SK-N-SH (cell line): ENCODE results near the gene OSBPL6. TPM values are rescaled to one million over a fixed set of nuclear protein-coding genes. Genes with fewer than 3 reads are reported as not detected.

Source experiments
- CTCF ChIA-PET: fragments of 300-600, 350-600 bp; formaldehyde crosslinking; extraction: SDS; loops from one replicate; lab custom pipeline; 2021; lab: Yijun Ruan, JAX
- POLR2A ChIA-PET: fragments of 350-600 bp; sonication (Branson Sonifier 250); formaldehyde crosslinking; extraction: SDS; loops from one replicate; lab custom pipeline; 2020; ENCODE audit warnings: antibody characterized with exemption, inconsistent platforms; lab: Yijun Ruan, JAX
- DNase-seq: peaks from one replicate; pipeline ENCODE4 v3.0.0; 2012
- H2AFZ ChIP-seq: fragments of 200-600 bp; sonication (generic); 2 replicates; pipeline ENCODE4 v1.8.1; 2016; ENCODE audit warnings: antibody characterized with exemption, mild to moderate bottlenecking, low read depth
- H3F3A ChIP-seq: fragments of 200-600 bp; sonication (generic); replicated peaks from 2 replicates; pipeline ENCODE3; 2016; ENCODE audit warnings: antibody characterized with exemption, mild to moderate bottlenecking; ENCODE audit not compliant: insufficient read depth
- H3K27ac ChIP-seq, 2 experiments: fragments of 200-500 bp in 1 of 2; fragments of 200-600 bp in 1 of 2; sonication (Bioruptor generic) in 1 of 2; sonication (generic), shearing (Covaris generic) in 1 of 2; 2 replicates each; pipeline versions ENCODE4 v1.5.1 to v1.6.1; 2014 to 2016; ENCODE audit warnings: low read depth in 2 of 2, inconsistent platforms in 1 of 2, low read length in 1 of 2, mild to moderate bottlenecking in 1 of 2, mixed read lengths in 1 of 2
- H3K27me3 ChIP-seq: fragments of 200-600 bp; sonication (generic), shearing (Covaris generic); 2 replicates; pipeline ENCODE4 v1.6.1; 2016; ENCODE audit warnings: mixed run types; ENCODE audit not compliant: insufficient read depth
- H3K36me3 ChIP-seq, 2 experiments: fragments of 200-500 bp in 1 of 2; fragments of 200-600 bp in 1 of 2; sonication (Bioruptor generic) in 1 of 2; sonication (generic) in 1 of 2; replicated peaks in 1 of 2; 2 replicates each; pipeline versions ENCODE3 to v1.5.1; 2014 to 2016; ENCODE audit warnings: low read length in 1 of 2, mild to moderate bottlenecking in 1 of 2; ENCODE audit not compliant: insufficient read depth in 2 of 2, control insufficient read depth in 1 of 2
- H3K4me1 ChIP-seq, 2 experiments: fragments of 200-500 bp in 1 of 2; fragments of 200-600 bp in 1 of 2; sonication (Bioruptor generic) in 1 of 2; sonication (generic), shearing (Covaris generic) in 1 of 2; 2 replicates each; pipeline versions ENCODE4 v1.5.1 to v1.6.1; 2014 to 2016; ENCODE audit warnings: low read depth in 1 of 2, low read length in 1 of 2, mixed run types in 1 of 2; ENCODE audit not compliant: insufficient read depth in 2 of 2, control insufficient read depth in 1 of 2
- H3K4me2 ChIP-seq: fragments of 200-600 bp; sonication (generic), shearing (Covaris generic); 2 replicates; pipeline ENCODE4 v1.6.1; 2017; ENCODE audit warnings: mixed run types
- H3K4me3 ChIP-seq, 2 experiments: fragments of 200-500 bp in 1 of 2; fragments of 200-600 bp in 1 of 2; sonication (Bioruptor generic) in 1 of 2; sonication (generic), shearing (Covaris generic) in 1 of 2; 2 replicates each; pipeline versions ENCODE4 v1.5.1 to v1.8.1; 2014 to 2016; ENCODE audit warnings: low read depth in 2 of 2, inconsistent platforms in 1 of 2, low read length in 1 of 2, mild to moderate bottlenecking in 1 of 2, mixed read lengths in 1 of 2, moderate library complexity in 1 of 2
- H3K79me2 ChIP-seq: fragments of 200-600 bp; sonication (generic); 2 replicates; pipeline ENCODE4 v1.8.1; 2017; ENCODE audit warnings: mild to moderate bottlenecking; ENCODE audit not compliant: insufficient read depth
- H3K9ac ChIP-seq: fragments of 200-600 bp; sonication (generic); 2 replicates; pipeline ENCODE4 v1.6.1; 2017; ENCODE audit warnings: mixed run types
- H3K9me2 ChIP-seq: fragments of 200-600 bp; sonication (generic); 2 replicates; pipeline ENCODE4 v1.6.1; 2017; ENCODE audit warnings: mixed run types
- H3K9me3 ChIP-seq: fragments of 200-600 bp; sonication (generic); 2 replicates; pipeline ENCODE4 v1.6.1; 2017; ENCODE audit warnings: mixed run types, mild to moderate bottlenecking, moderate library complexity
- H4K20me1 ChIP-seq: fragments of 200-600 bp; sonication (generic); 2 replicates; pipeline ENCODE4 v1.6.1; 2017; ENCODE audit warnings: mild to moderate bottlenecking, mixed run types; ENCODE audit not compliant: insufficient read depth
- CHD2 ChIP-seq: fragments of 150-350 bp; IDR thresholded peaks from 2 replicates; pipeline ENCODE4 v1.6.1; 2018; ENCODE audit warnings: low read length; ENCODE audit not compliant: partially characterized antibody
- CTCF ChIP-seq: fragments of 200-600 bp; sonication (generic); IDR thresholded peaks from 2 replicates; pipeline ENCODE4 v1.6.1; 2017; ENCODE audit warnings: antibody characterized with exemption, mild to moderate bottlenecking, moderate library complexity
- EZH2phosphoT487 ChIP-seq: fragments of 200-600 bp; sonication (generic); IDR thresholded peaks from 2 replicates; pipeline ENCODE4 v1.6.1; 2017; ENCODE audit warnings: low read depth, mixed run types, mild to moderate bottlenecking, antibody characterized with exemption, moderate library complexity, borderline replicate concordance
- FOSL2 ChIP-seq: IDR thresholded peaks from 2 replicates; pipeline ENCODE4 v1.4.0; 2012; ENCODE audit warnings: low read depth, mild to moderate bottlenecking, moderate library complexity, borderline replicate concordance
- FOXJ3 ChIP-seq: sonication (generic); formaldehyde crosslinking; IDR thresholded peaks from 2 replicates; pipeline ENCODE4 v1.5.1; 2020; ENCODE audit warnings: mild to moderate bottlenecking, missing genetic modification reagents
- FOXM1 ChIP-seq: IDR thresholded peaks from 2 replicates; pipeline ENCODE4 v1.4.0; 2012; ENCODE audit warnings: low read depth, mild to moderate bottlenecking
- IRF3 ChIP-seq: fragments of 150-350 bp; IDR thresholded peaks from 2 replicates; pipeline ENCODE4 v1.6.1; 2016; ENCODE audit warnings: mild to moderate bottlenecking, low read depth, low read length
- RCOR1 ChIP-seq: fragments of 150-350 bp; IDR thresholded peaks from 2 replicates; pipeline ENCODE4 v1.6.1; 2017; ENCODE audit warnings: antibody characterized with exemption, low read length
- SIN3A ChIP-seq: IDR thresholded peaks from 2 replicates; pipeline ENCODE4 v1.6.1; 2012; ENCODE audit warnings: low read depth, mild to moderate bottlenecking, low read length, moderate library complexity, borderline replicate concordance
- TAF1 ChIP-seq: IDR thresholded peaks from 2 replicates; pipeline ENCODE4 v1.6.1; 2012; ENCODE audit warnings: low read depth, mild to moderate bottlenecking, low read length, moderate library complexity, borderline replicate concordance
- YY1 ChIP-seq: IDR thresholded peaks from 2 replicates; pipeline ENCODE4 v1.4.0; 2012; ENCODE audit warnings: low read depth, mild to moderate bottlenecking
- whole genome bisulfite sequencing: methylation state at CpG from one replicate; pipeline ENCODE4 v1.1.6; 2017; ENCODE audit warnings: low lambda C conversion rate; 5-methylcytosine and 5-hydroxymethylcytosine counted together
- polyA plus RNA-seq, 3 experiments: library from polyadenylated mRNA; depleted of rRNA; stranded (reverse); fragments of >200 nt; gene quantifications; 2 replicates each; pipeline ENCODE4 v1.2.3, GENCODE V29; 2012
- TF ChIP-seq, protein P1 (sequence below): IDR thresholded peaks from 2 replicates; pipeline ENCODE4 v1.4.0; 2012; ENCODE audit warnings: low read depth
- TF ChIP-seq, protein P2 (sequence below): IDR thresholded peaks from 2 replicates; pipeline ENCODE4 v1.4.0; 2012; ENCODE audit warnings: low read depth, borderline replicate concordance

The OSBPL6 gene
- polyA plus RNA-seq, 1 of the 3 experiments (the other 2 are of a cell fraction): 2.7 TPM

DNA sequence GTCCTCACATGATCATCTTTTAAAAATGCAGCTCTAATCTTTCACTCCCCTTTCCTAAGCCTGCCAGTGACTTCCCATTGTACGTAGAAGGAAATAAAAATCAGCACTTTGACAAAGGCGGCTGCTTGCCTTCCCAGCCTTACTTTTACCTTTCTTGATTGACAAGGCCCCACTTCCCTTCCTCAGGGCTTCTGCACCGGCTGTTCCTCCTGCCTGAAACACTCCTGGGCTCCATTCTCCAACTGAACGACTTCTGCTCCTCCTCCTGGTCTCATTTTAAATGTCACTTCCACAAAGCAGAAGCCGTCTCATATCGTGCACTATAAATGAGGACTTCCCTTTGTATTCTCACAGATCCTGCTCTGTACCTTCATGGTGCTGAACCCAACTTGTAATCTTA lies 56.1 kb downstream of the OSBPL6 start:
- Histone ChIP-seq H3K27ac (no peak overlapping the region), H3K9me3 (no peaks in the 10 kb centered on the region), H3K9ac (no peak overlapping the region), H4K20me1 (no peaks in the 10 kb centered on the region), H3F3A (no peaks in the 10 kb centered on the region), H3K4me3 (no peak overlapping the region), H3K27me3 (no peaks in the 10 kb centered on the region), H3K9me2 (no peaks in the 10 kb centered on the region), H3K79me2 (no peaks in the 10 kb centered on the region), H2AFZ (no peak overlapping the region), H3K4me2 (no peak overlapping the region), H3K36me3 (no peaks in the 10 kb centered on the region), H3K4me1 (no peaks in the 10 kb centered on the region)
- TF ChIP-seq YY1: no peak
- no peak for TF ChIP-seq SIN3A
- no peak for TF ChIP-seq CHD2
- TF ChIP-seq FOXJ3 (CRISPR knock-in tag): no peak
- TF ChIP-seq, protein P1, sequence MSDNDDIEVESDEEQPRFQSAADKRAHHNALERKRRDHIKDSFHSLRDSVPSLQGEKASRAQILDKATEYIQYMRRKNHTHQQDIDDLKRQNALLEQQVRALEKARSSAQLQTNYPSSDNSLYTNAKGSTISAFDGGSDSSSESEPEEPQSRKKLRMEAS: no peak
- no peak for TF ChIP-seq IRF3
- TF ChIP-seq TAF1: no peak
- TF ChIP-seq CTCF: no peak
- no peak for TF ChIP-seq FOSL2
- no peak for TF ChIP-seq RCOR1
- TF ChIP-seq FOXM1: no peak
- no peak for TF ChIP-seq EZH2phosphoT487
- TF ChIP-seq, protein P2, sequence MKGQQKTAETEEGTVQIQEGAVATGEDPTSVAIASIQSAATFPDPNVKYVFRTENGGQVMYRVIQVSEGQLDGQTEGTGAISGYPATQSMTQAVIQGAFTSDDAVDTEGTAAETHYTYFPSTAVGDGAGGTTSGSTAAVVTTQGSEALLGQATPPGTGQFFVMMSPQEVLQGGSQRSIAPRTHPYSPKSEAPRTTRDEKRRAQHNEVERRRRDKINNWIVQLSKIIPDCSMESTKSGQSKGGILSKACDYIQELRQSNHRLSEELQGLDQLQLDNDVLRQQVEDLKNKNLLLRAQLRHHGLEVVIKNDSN: no peak
- POLR2A ChIA-PET: no interaction called here
- CTCF ChIA-PET: no interaction called here
- no peak for DNase-seq
- WGBS: 89% methylated on average over 6 of the region's 6 CpGs
